IMR-90 (cell line): ENCODE results near the gene STOX2. TPM values are rescaled to one million over a fixed set of nuclear protein-coding genes. Genes with fewer than 3 reads are reported as not detected.

Experiments
- ATAC-seq: fragments of 200-7000 bp; cut with Tn5 transposase; 2 replicates; pipeline ENCODE4 v1.9.1; 2020; ENCODE audit warnings: low read depth, mild to moderate bottlenecking, moderate library complexity
- BruUV-seq: library from RNA; stranded (reverse); fragments of 400-500 nt; replicated peaks from 2 replicates; lab custom pipeline; 2021; lab: Mats Ljungman, UMichigan
- CTCF ChIA-PET: fragments of 300-600 bp; formaldehyde crosslinking; extraction: SDS; loops from one replicate; lab custom pipeline; 2021; ENCODE audit warnings: antibody characterized with exemption; lab: Yijun Ruan, JAX
- POLR2A ChIA-PET: fragments of 300-600 bp; sonication (Branson Sonifier 250); formaldehyde crosslinking; loops from one replicate; lab custom pipeline; 2022; ENCODE audit warnings: antibody characterized with exemption; ENCODE audit not compliant: unreplicated experiment; lab: Charles Lee
- DNase-seq: peaks from one replicate; pipeline ENCODE4 v3.0.0; 2013
- H2AFZ ChIP-seq: replicated peaks from 2 replicates; pipeline ENCODE3; 2013; ENCODE audit warnings: low read length, mild to moderate bottlenecking; ENCODE audit not compliant: poor library complexity
- H2AK5ac ChIP-seq: 2 replicates; pipeline ENCODE4 v1.6.1; 2013; ENCODE audit warnings: low read depth, low read length, inconsistent platforms
- H2AK9ac ChIP-seq: replicated peaks from 2 replicates; pipeline ENCODE3; 2013; ENCODE audit warnings: mild to moderate bottlenecking, low read depth, low read length, moderate library complexity; ENCODE audit not compliant: poor library complexity
- H2BK120ac ChIP-seq: 2 replicates; pipeline ENCODE4 v1.6.1; 2013; ENCODE audit warnings: low read depth, low read length, inconsistent platforms
- H2BK15ac ChIP-seq: 3 replicates; pipeline ENCODE4 v1.6.1; 2013; ENCODE audit warnings: low read depth, low read length, inconsistent platforms
- H2BK20ac ChIP-seq: 2 replicates; pipeline ENCODE4 v1.6.1; 2013; ENCODE audit warnings: low read depth, mild to moderate bottlenecking, inconsistent platforms, low read length, moderate library complexity
- H2BK5ac ChIP-seq: 2 replicates; pipeline ENCODE4 v1.6.1; 2013; ENCODE audit warnings: mild to moderate bottlenecking, low read depth, low read length, inconsistent platforms; ENCODE audit not compliant: poor library complexity, severe bottlenecking
- H3K14ac ChIP-seq: replicated peaks from 2 replicates; pipeline ENCODE4 v1.6.1; 2013; ENCODE audit warnings: low read depth, low read length, inconsistent platforms
- H3K18ac ChIP-seq: 2 replicates; pipeline ENCODE4 v1.6.1; 2013; ENCODE audit warnings: low read depth, low read length, control low read depth
- H3K23ac ChIP-seq: 2 replicates; pipeline ENCODE4 v1.6.1; 2013; ENCODE audit warnings: low read depth, low read length, inconsistent platforms
- H3K27ac ChIP-seq: 2 replicates; pipeline ENCODE4 v1.5.1; 2013; ENCODE audit warnings: mild to moderate bottlenecking, control low read depth, low read length; ENCODE audit not compliant: insufficient read depth
- H3K27me3 ChIP-seq: 2 replicates; pipeline ENCODE4 v1.6.1; 2013; ENCODE audit warnings: low read length; ENCODE audit not compliant: control insufficient read depth, insufficient read depth
- H3K36me3 ChIP-seq: 2 replicates; pipeline ENCODE4 v1.6.1; 2013; ENCODE audit warnings: low read length, mixed read lengths; ENCODE audit not compliant: control insufficient read depth, insufficient read depth
- H3K4ac ChIP-seq: 2 replicates; pipeline ENCODE4 v1.6.1; 2013; ENCODE audit warnings: low read depth, low read length, inconsistent platforms
- H3K4me1 ChIP-seq: 2 replicates; pipeline ENCODE4 v1.6.1; 2013; ENCODE audit warnings: low read length, mixed read lengths; ENCODE audit not compliant: control insufficient read depth, insufficient read depth
- H3K4me2 ChIP-seq: 2 replicates; pipeline ENCODE4 v1.6.1; 2013; ENCODE audit warnings: low read depth, mild to moderate bottlenecking, control low read depth, low read length, moderate library complexity
- H3K4me3 ChIP-seq: 2 replicates; pipeline ENCODE4 v1.5.1; 2013; ENCODE audit warnings: low read depth, mild to moderate bottlenecking, control low read depth, low read length, moderate library complexity; ENCODE audit not compliant: insufficient read depth
- H3K56ac ChIP-seq: 2 replicates; pipeline ENCODE4 v1.6.1; 2013; ENCODE audit warnings: low read length, inconsistent platforms; ENCODE audit not compliant: insufficient read depth; ENCODE audit errors: extremely low read depth
- H3K79me1 ChIP-seq, 2 experiments: 2 replicates each; pipeline ENCODE4 v1.6.1; 2013; ENCODE audit warnings: low read length in 2 of 2, inconsistent platforms in 1 of 2, low read depth in 1 of 2
- H3K9ac ChIP-seq: 2 replicates; pipeline ENCODE4 v1.6.1; 2013; ENCODE audit warnings: low read depth, low read length, control low read depth
- H3K9me1 ChIP-seq: 2 replicates; pipeline ENCODE4 v1.6.1; 2013; ENCODE audit warnings: low read length, inconsistent platforms; ENCODE audit not compliant: insufficient read depth
- H3K9me3 ChIP-seq: 2 replicates; pipeline ENCODE4 v1.6.1; 2013; ENCODE audit warnings: low read length; ENCODE audit not compliant: control insufficient read depth, insufficient read depth
- H4K20me1 ChIP-seq: 2 replicates; pipeline ENCODE4 v1.6.1; 2013; ENCODE audit warnings: low read length, inconsistent platforms; ENCODE audit not compliant: insufficient read depth
- H4K5ac ChIP-seq: 2 replicates; pipeline ENCODE4 v1.6.1; 2013; ENCODE audit warnings: mild to moderate bottlenecking, low read depth, low read length, control low read depth
- H4K8ac ChIP-seq, 2 experiments: 2 replicates each; pipeline ENCODE4 v1.6.1; 2013; ENCODE audit warnings: low read depth in 2 of 2, low read length in 2 of 2, control low read depth in 1 of 2, inconsistent platforms in 1 of 2
- H4K91ac ChIP-seq: 2 replicates; pipeline ENCODE4 v1.6.1; 2013; ENCODE audit warnings: low read depth, low read length, inconsistent platforms; ENCODE audit not compliant: insufficient read depth
- BHLHE40 ChIP-seq: fragments of 150-350 bp; IDR thresholded peaks from 2 replicates; pipeline ENCODE4 v1.6.1; 2016; ENCODE audit warnings: mild to moderate bottlenecking, low read depth, low read length
- CEBPB ChIP-seq: IDR thresholded peaks from 2 replicates; pipeline ENCODE4 v1.6.1; 2012; ENCODE audit warnings: low read depth, low read length, improper control_type of control experiment
- CHD1 ChIP-seq: IDR thresholded peaks from 2 replicates; pipeline ENCODE4 v1.6.1; 2012; ENCODE audit warnings: low read depth, low read length, improper control_type of control experiment
- FOS ChIP-seq: fragments of 150-350 bp; IDR thresholded peaks from 2 replicates; pipeline ENCODE4 v1.6.1; 2016; ENCODE audit warnings: low read depth, low read length
- MAFK ChIP-seq: IDR thresholded peaks from 2 replicates; pipeline ENCODE4 v1.6.1; 2012; ENCODE audit warnings: low read depth, low read length, improper control_type of control experiment
- MAZ ChIP-seq: IDR thresholded peaks from 2 replicates; pipeline ENCODE4 v1.6.1; 2012; ENCODE audit warnings: low read depth, mild to moderate bottlenecking, low read length, improper control_type of control experiment, moderate library complexity, borderline replicate concordance
- MXI1 ChIP-seq: IDR thresholded peaks from 2 replicates; pipeline ENCODE4 v1.6.1; 2012; ENCODE audit warnings: low read depth, mild to moderate bottlenecking, low read length, moderate library complexity, borderline replicate concordance
- NFE2L2 ChIP-seq: fragments of 150-350 bp; IDR thresholded peaks from 2 replicates; pipeline ENCODE4 v1.6.1; 2016; ENCODE audit warnings: low read depth, mild to moderate bottlenecking, low read length
- POLR2A ChIP-seq: IDR thresholded peaks from 2 replicates; pipeline ENCODE4 v1.6.1; 2012; ENCODE audit warnings: mild to moderate bottlenecking, low read depth, low read length
- RAD21 ChIP-seq: IDR thresholded peaks from 2 replicates; pipeline ENCODE4 v1.6.1; 2012; ENCODE audit warnings: low read length, improper control_type of control experiment
- RCOR1 ChIP-seq: IDR thresholded peaks from 2 replicates; pipeline ENCODE4 v1.6.1; 2012; ENCODE audit warnings: mild to moderate bottlenecking, low read length, improper control_type of control experiment; ENCODE audit not compliant: insufficient replicate concordance
- RFX5 ChIP-seq: IDR thresholded peaks from 2 replicates; pipeline ENCODE4 v1.8.0; 2012; ENCODE audit warnings: low read depth, mild to moderate bottlenecking, low read length, moderate library complexity
- SMC3 ChIP-seq: fragments of 150-350 bp; IDR thresholded peaks from 2 replicates; pipeline ENCODE4 v1.6.1; 2016; ENCODE audit warnings: low read depth, mild to moderate bottlenecking, antibody characterized with exemption, low read length, moderate library complexity
- WGBS, 2 experiments: methylation state at CpG; one replicate each; pipeline versions ENCODE4 v1.1.5 to v1.1.7; 2013; ENCODE audit warnings: missing lambda C conversion rate in 2 of 2; ENCODE audit not compliant: insufficient read length in 1 of 2; ENCODE audit errors: extremely low coverage in 2 of 2; 5-methylcytosine and 5-hydroxymethylcytosine counted together
- dilution Hi-C: fragments of 300-500 bp; cut with HindIII; formaldehyde crosslinking; loops from one replicate; pipeline ENCODE4 v1.14.3; 2018; ENCODE audit warnings: low sequenced_read_pairs; ENCODE audit not compliant: unreplicated experiment
- in situ Hi-C: fragments of 300-500 bp; cut with MboI; formaldehyde crosslinking; loops from 3 replicates; pipeline ENCODE4 v1.14.3; 2019; ENCODE audit warnings: low sequenced_read_pairs, inconsistent platforms, mixed read lengths
- intact Hi-C: fragments of 100-400 bp; cut with micrococcal nuclease; formaldehyde crosslinking; loops from 2 replicates; pipeline ENCODE4 v1.10.0; 2022
- polyA plus RNA-seq, 3 experiments: library from polyadenylated mRNA; depleted of rRNA; stranded (reverse); fragments of >200 nt; gene quantifications; 2 replicates each; pipeline ENCODE4 v1.2.3, GENCODE V29; 2012; ENCODE audit warnings: low replicate concordance in 1 of 3
- total RNA-seq: library from RNA; depleted of rRNA; stranded (reverse); fragments of >200 nt; gene quantifications from 2 replicates; pipeline ENCODE4 v1.2.3, GENCODE V29; 2012
- TF ChIP-seq, protein P1 (sequence below): conservative IDR thresholded peaks from 2 replicates; pipeline ENCODE4 v1.5.1; 2012; ENCODE audit warnings: mild to moderate bottlenecking, low read depth, low read length, improper control_type of control experiment
- TF ChIP-seq, protein P2 (sequence below): fragments of 150-350 bp; IDR thresholded peaks from 2 replicates; pipeline ENCODE4 v1.6.1; 2017; ENCODE audit warnings: mild to moderate bottlenecking, antibody characterized with exemption, low read length, low read depth
- TF ChIP-seq, protein P3 (sequence below): fragments of 150-350 bp; IDR thresholded peaks from 2 replicates; pipeline ENCODE4 v1.6.1; 2016; ENCODE audit warnings: low read depth, mild to moderate bottlenecking, low read length, moderate library complexity, borderline replicate concordance

The STOX2 gene
- total and polyA plus RNA-seq, 2 of the 4 experiments (the other 2 are of a cell fraction): 1.1 to 5.4 TPM

DNA sequence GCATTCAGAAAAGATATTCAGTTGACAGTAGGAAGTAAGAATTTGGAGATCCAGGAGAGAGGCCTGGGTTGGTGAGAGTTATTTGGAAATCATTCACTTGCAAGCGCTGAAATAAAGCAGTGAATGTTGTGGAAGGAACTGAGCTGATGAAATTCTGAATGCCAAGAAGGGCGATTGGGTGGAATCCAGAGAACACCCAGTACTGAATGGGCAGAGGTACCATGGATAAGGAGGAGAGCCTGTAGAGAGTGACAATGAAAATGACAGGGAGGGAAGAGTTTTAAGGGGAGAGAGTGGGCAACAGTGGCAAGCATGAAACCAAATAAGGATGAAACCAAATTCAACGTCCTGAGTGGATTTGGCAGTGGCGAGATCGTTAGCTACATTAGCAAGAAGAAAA lies 6.7 kb upstream of the STOX2 start:
- intact Hi-C loops: no loop called here
- Histone ChIP-seq H3K36me3 (no peaks in the 10 kb centered on the region), H4K91ac (no peak overlapping the region), H3K4me1 (no peaks in the 10 kb centered on the region), H3K9me3 (peaks cover 2% of the 10 kb centered on the region; the same call in 1 of the 2 replicates), H2AK9ac (no peak overlapping the region), H3K27ac (no peak overlapping the region), H3K9me1 (no peaks in the 10 kb centered on the region), H4K5ac (no peak overlapping the region), H3K4me3 (no peak overlapping the region), H3K14ac (no peak overlapping the region), H3K9ac (no peak overlapping the region), H3K4ac (no peak overlapping the region), H4K8ac (no peak overlapping the region), H2BK15ac (no peak overlapping the region), H3K23ac (no peak overlapping the region), H3K27me3 (no peaks in the 10 kb centered on the region), H3K18ac (no peak overlapping the region), H2AFZ (no peak overlapping the region), H4K20me1 (no peaks in the 10 kb centered on the region), H3K4me2 (no peak overlapping the region), H2BK120ac (no peak overlapping the region), H2BK5ac (no peak overlapping the region), H2BK20ac (no peak overlapping the region), H3K79me1 (no peaks in the 10 kb centered on the region), H3K56ac (no peak overlapping the region), H2AK5ac (no peak overlapping the region)
- ChIA-PET POLR2A (no interaction called here), CTCF (no interaction called here)
- WGBS, 2 experiments: 54% methylated on average over 3 of the region's 5 CpGs; no CpG with 5 or more reads in 1 of the 2 experiments
- in situ Hi-C loops: no loop called here
- ATAC-seq (no peak), DNase-seq (no peak)
- TF ChIP-seq RFX5: no peak
- TF ChIP-seq POLR2A: no peak
- no peak for TF ChIP-seq BHLHE40
- no peak for TF ChIP-seq MAFK
- TF ChIP-seq, protein P1, sequence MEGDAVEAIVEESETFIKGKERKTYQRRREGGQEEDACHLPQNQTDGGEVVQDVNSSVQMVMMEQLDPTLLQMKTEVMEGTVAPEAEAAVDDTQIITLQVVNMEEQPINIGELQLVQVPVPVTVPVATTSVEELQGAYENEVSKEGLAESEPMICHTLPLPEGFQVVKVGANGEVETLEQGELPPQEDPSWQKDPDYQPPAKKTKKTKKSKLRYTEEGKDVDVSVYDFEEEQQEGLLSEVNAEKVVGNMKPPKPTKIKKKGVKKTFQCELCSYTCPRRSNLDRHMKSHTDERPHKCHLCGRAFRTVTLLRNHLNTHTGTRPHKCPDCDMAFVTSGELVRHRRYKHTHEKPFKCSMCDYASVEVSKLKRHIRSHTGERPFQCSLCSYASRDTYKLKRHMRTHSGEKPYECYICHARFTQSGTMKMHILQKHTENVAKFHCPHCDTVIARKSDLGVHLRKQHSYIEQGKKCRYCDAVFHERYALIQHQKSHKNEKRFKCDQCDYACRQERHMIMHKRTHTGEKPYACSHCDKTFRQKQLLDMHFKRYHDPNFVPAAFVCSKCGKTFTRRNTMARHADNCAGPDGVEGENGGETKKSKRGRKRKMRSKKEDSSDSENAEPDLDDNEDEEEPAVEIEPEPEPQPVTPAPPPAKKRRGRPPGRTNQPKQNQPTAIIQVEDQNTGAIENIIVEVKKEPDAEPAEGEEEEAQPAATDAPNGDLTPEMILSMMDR: no peak
- TF ChIP-seq CHD1: no peak
- no peak for TF ChIP-seq RAD21
- no peak for TF ChIP-seq NFE2L2
- no peak for TF ChIP-seq SMC3
- TF ChIP-seq, protein P2, sequence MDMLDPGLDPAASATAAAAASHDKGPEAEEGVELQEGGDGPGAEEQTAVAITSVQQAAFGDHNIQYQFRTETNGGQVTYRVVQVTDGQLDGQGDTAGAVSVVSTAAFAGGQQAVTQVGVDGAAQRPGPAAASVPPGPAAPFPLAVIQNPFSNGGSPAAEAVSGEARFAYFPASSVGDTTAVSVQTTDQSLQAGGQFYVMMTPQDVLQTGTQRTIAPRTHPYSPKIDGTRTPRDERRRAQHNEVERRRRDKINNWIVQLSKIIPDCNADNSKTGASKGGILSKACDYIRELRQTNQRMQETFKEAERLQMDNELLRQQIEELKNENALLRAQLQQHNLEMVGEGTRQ: no peak
- TF ChIP-seq FOS: no peak
- no peak for TF ChIP-seq MXI1
- no peak for TF ChIP-seq CEBPB
- TF ChIP-seq RCOR1: no peak
- TF ChIP-seq MAZ: no peak
- TF ChIP-seq, protein P3, sequence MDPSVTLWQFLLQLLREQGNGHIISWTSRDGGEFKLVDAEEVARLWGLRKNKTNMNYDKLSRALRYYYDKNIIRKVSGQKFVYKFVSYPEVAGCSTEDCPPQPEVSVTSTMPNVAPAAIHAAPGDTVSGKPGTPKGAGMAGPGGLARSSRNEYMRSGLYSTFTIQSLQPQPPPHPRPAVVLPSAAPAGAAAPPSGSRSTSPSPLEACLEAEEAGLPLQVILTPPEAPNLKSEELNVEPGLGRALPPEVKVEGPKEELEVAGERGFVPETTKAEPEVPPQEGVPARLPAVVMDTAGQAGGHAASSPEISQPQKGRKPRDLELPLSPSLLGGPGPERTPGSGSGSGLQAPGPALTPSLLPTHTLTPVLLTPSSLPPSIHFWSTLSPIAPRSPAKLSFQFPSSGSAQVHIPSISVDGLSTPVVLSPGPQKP: no peak
- dilution Hi-C loops: no loop called here
- no TSS peak for BruUV-seq
